T-cell (primary cell): Measurements from ENCODE around the gene ADAMTSL1. TPM values are rescaled to one million over a fixed set of nuclear protein-coding genes. Genes with fewer than 3 reads are reported as not detected.

ENCODE experiments used
- ATAC-seq, 4 experiments: fragments of 200-7000 bp in 3 of 4; fragments of 150-1000 bp in 1 of 4; cut with Tn5 transposase; replicated peaks in 1 of 4; 1 replicate in 3 of 4; 2 replicates in 1 of 4; pipeline ENCODE4 v1.10.0; 2021; ENCODE audit warnings: moderate library complexity in 3 of 4, mild to moderate bottlenecking in 2 of 4, moderate number of reproducible peaks in 1 of 4
- CTCF ChIA-PET, 2 donors: fragments of 300-600 bp; sonication (Branson Sonifier 250); formaldehyde crosslinking; loops; one replicate each; lab custom pipeline; 2022; ENCODE audit warnings: antibody characterized with exemption in 2 of 2; lab: Charles Lee
- POLR2A ChIA-PET, 2 donors: fragments of 300-600 bp; sonication (Branson Sonifier 250); formaldehyde crosslinking; loops; one replicate each; lab custom pipeline; 2022; ENCODE audit warnings: antibody characterized with exemption in 2 of 2; lab: Charles Lee
- DNase-seq, 35 experiments: peaks; one replicate each; pipeline versions ENCODE4 v3.0.0 to v3.0.0-alpha.2; 2013 to 2023
- H3K27ac ChIP-seq: one replicate; pipeline ENCODE4 v1.5.1; 2013; ENCODE audit warnings: low read length
- H3K27me3 ChIP-seq, 2 experiments: replicated peaks in 1 of 2; 1 replicate in 1 of 2; 2 replicates in 1 of 2; pipeline versions ENCODE4 v1.6.1 to v1.7.0; 2013; ENCODE audit warnings: low read length in 1 of 2, mixed read lengths in 1 of 2; ENCODE audit not compliant: control insufficient read depth in 2 of 2, insufficient read depth in 2 of 2; ENCODE audit errors: extremely low read depth in 1 of 2
- H3K36me3 ChIP-seq, 2 donors: 1 replicate in 1 of 2; 2 replicates in 1 of 2; pipeline versions ENCODE4 v1.6.1 to v1.7.0; 2013; ENCODE audit warnings: low read length in 1 of 2; ENCODE audit not compliant: control insufficient read depth in 2 of 2, insufficient read depth in 1 of 2; ENCODE audit errors: extremely low read depth in 1 of 2
- H3K4me1 ChIP-seq, 2 experiments: 1 replicate in 1 of 2; 2 replicates in 1 of 2; pipeline versions ENCODE4 v1.6.1 to v1.7.0; 2013; ENCODE audit warnings: low read length in 2 of 2, mixed read lengths in 1 of 2; ENCODE audit not compliant: insufficient read depth in 2 of 2, control insufficient read depth in 1 of 2; ENCODE audit errors: extremely low read depth in 1 of 2
- H3K4me3 ChIP-seq, 2 donors: 1 replicate in 1 of 2; 2 replicates in 1 of 2; pipeline versions ENCODE4 v1.5.1 to v1.7.0; 2013; ENCODE audit warnings: mild to moderate bottlenecking in 2 of 2, low read length in 1 of 2, moderate library complexity in 1 of 2; ENCODE audit not compliant: control insufficient read depth in 1 of 2; ENCODE audit errors: extremely low read depth in 1 of 2
- H3K9me3 ChIP-seq: 2 replicates; pipeline ENCODE4 v1.7.0; 2013
- H3K27ac Mint-ChIP-seq, 2 donors: one replicate each; pipeline ENCODE4 v1.8.0; 2020 to 2021; ENCODE audit warnings: mild to moderate bottlenecking in 2 of 2, mixed read lengths in 2 of 2
- H3K27me3 Mint-ChIP-seq, 2 donors: one replicate each; pipeline ENCODE4 v1.8.0; 2021 to 2022; ENCODE audit warnings: mixed read lengths in 2 of 2
- H3K36me3 Mint-ChIP-seq: one replicate; pipeline ENCODE4 v1.8.0; 2021; ENCODE audit warnings: mixed read lengths
- H3K4me1 Mint-ChIP-seq, 3 donors: one replicate each; pipeline ENCODE4 v1.8.0; 2020 to 2022; ENCODE audit warnings: mixed read lengths in 3 of 3, mild to moderate bottlenecking in 1 of 3
- H3K4me3 Mint-ChIP-seq, 3 donors: one replicate each; pipeline ENCODE4 v1.8.0; 2020 to 2022; ENCODE audit warnings: mild to moderate bottlenecking in 3 of 3, mixed read lengths in 3 of 3, moderate library complexity in 3 of 3
- H3K9me3 Mint-ChIP-seq, 3 donors: one replicate each; pipeline ENCODE4 v1.8.0; 2020 to 2022; ENCODE audit warnings: mixed read lengths in 3 of 3
- WGBS: methylation state at CpG from one replicate; pipeline ENCODE4 v1.1.5; 2013; ENCODE audit warnings: missing lambda C conversion rate; ENCODE audit not compliant: insufficient coverage; 5-methylcytosine and 5-hydroxymethylcytosine counted together
- total RNA-seq, 35 experiments: library from RNA in 6 of 35; stranded (reverse) in 6 of 35; fragments of 120-200 nt in 1 of 35; gene quantifications; one replicate each; pipeline versions ENCODE4 v1.2.1 to v1.2.4 and lab custom pipeline; 2013 to 2026

ADAMTSL1 gene
- total RNA-seq, 5 donors from 2014 or later (not counting 1 experiment from before 2014, with no cell fraction given): 0.10 TPM; not detected in 4

- Histone ChIP-seq H3K27ac (no peak overlapping the region), H3K4me3 (no peak overlapping the region), H3K9me3 (no peaks in the 10 kb centered on the region), H3K36me3 (no peaks in the 10 kb centered on the region), H3K4me1 (no peaks in the 10 kb centered on the region), H3K27me3 (no peaks in the 10 kb centered on the region)
- H3K4me1 Mint-ChIP-seq: no peaks in the 10 kb centered on the region
- DNase-seq: no peak
- ChIA-PET CTCF (no interaction called here), POLR2A (no interaction called here)
- no peak overlapping the region for H3K27ac Mint-ChIP-seq
- H3K4me3 Mint-ChIP-seq: no peak overlapping the region
- peaks cover 0 to 9% (median 3%) of the 10 kb centered on the region in 3 donors for H3K9me3 Mint-ChIP-seq
- ATAC-seq: no peak
- WGBS: 37% methylated on average over 4 of the region's 7 CpGs
- H3K36me3 Mint-ChIP-seq: no peaks in the 10 kb centered on the region
- H3K27me3 Mint-ChIP-seq: peaks cover 0 to 6% of the 10 kb centered on the region in 2 donors
Measured at GRCh38 chr9:18490641-18491370, 16.9 kb downstream of the ADAMTSL1 start.

GRCh38 chr9:18492612-18493011 is 18.7 kb downstream of the ADAMTSL1 start:
- H3K27me3 ChIP-seq: no peaks in the 10 kb centered on the region
- Mint-ChIP-seq H3K4me3 (no peak overlapping the region), H3K27ac (no peak overlapping the region), H3K4me1 (no peaks in the 10 kb centered on the region), H3K36me3 (no peaks in the 10 kb centered on the region), H3K27me3 (peaks cover 0 to 3% of the 10 kb centered on the region in 2 donors), H3K9me3 (peaks cover 0 to 5% (median 0%) of the 10 kb centered on the region in 3 donors)
- H3K4me3 ChIP-seq: no peak overlapping the region
- no peaks in the 10 kb centered on the region for H3K9me3 ChIP-seq
- ATAC-seq: no peak
- ChIA-PET CTCF (no interaction called here), POLR2A (no interaction called here)
- no peak for DNase-seq
- no peaks in the 10 kb centered on the region for H3K4me1 ChIP-seq
- no peak overlapping the region for H3K27ac ChIP-seq
- no peaks in the 10 kb centered on the region for H3K36me3 ChIP-seq

GRCh38 chr9:18493451-18493993 is 19.6 kb downstream of the ADAMTSL1 start:
- Mint-ChIP-seq H3K4me1 (no peaks in the 10 kb centered on the region), H3K9me3 (peaks cover 0 to 5% (median 0%) of the 10 kb centered on the region in 3 donors), H3K36me3 (no peaks in the 10 kb centered on the region), H3K4me3 (no peak overlapping the region), H3K27ac (no peak overlapping the region), H3K27me3 (peaks cover 0 to 3% of the 10 kb centered on the region in 2 donors)
- POLR2A ChIA-PET: no interaction called here
- Histone ChIP-seq H3K27me3 (no peaks in the 10 kb centered on the region), H3K36me3 (no peaks in the 10 kb centered on the region), H3K4me3 (no peak overlapping the region), H3K9me3 (no peaks in the 10 kb centered on the region), H3K27ac (no peak overlapping the region), H3K4me1 (no peaks in the 10 kb centered on the region)
- 90% methylated on average over 2 of the region's 3 CpGs for WGBS
- DNase-seq: no peak
- ATAC-seq: no peak
- CTCF ChIA-PET: no interaction called here

DNA sequence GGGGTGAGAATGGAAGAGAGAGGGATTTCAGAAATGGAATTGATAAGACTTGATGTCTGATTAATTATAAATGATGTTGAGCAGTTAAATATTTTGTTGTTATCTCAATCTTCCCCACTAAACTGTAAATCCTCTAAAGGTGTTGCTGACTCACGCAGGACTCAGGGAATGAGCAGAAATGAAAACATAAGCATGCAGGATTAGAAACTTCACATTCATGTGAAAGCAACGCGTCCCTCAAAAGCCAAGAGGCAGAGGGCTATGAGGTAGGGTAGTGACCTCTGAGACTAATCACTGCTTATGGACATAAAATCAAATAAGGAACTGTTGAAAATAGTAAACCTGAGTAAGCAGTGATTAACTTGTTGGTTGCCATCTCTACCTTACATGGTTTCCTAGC is 21.1 kb downstream of the ADAMTSL1 start:
- Histone ChIP-seq H3K27ac (no peak overlapping the region), H3K27me3 (no peaks in the 10 kb centered on the region), H3K9me3 (no peaks in the 10 kb centered on the region), H3K4me1 (no peaks in the 10 kb centered on the region), H3K36me3 (no peaks in the 10 kb centered on the region), H3K4me3 (no peak overlapping the region)
- no peak for DNase-seq
- WGBS: no CpG with 5 or more reads among the region's 3 CpGs
- peaks cover 0 to 5% (median 0%) of the 10 kb centered on the region in 3 donors for H3K9me3 Mint-ChIP-seq
- H3K27ac Mint-ChIP-seq: no peak overlapping the region
- H3K27me3 Mint-ChIP-seq: peaks cover 0 to 3% of the 10 kb centered on the region in 2 donors
- no peaks in the 10 kb centered on the region for H3K36me3 Mint-ChIP-seq
- no peaks in the 10 kb centered on the region for H3K4me1 Mint-ChIP-seq
- no peak for ATAC-seq
- ChIA-PET POLR2A (no interaction called here), CTCF (no interaction called here)
- H3K4me3 Mint-ChIP-seq: no peak overlapping the region

DNA sequence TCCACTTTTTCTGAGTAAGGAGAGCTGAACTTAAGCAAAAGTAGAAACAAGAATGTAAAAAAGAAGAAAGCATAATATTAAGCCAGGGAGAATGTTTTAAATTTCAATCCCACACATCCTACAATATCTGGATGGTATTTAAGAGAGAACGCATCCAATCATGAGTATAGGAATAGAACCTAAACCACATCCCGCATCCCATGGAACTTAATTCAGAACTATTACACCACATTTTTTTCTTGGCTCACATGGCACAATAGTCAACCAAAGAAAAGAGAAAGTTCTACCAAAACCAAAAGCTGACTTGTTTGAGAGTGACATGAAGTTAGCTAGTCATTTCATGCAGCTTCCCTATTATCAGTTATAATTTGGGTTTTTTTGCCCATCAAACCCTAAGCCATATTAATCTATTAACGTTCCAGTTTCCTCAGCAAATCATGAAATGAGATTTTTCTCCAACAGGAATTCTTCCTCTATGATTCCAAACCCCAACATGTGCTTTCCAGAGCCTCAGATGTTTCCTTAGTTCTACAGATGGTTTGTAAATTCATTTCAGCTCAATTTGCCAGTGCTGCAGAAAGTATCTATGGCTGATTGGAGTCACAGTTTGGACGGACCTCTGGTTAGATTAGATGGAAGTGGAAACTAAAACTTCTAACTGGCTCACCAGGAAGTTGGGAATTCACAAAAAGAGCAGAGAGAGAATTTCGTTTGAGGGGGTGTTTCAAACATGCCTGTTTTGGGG is 22.5 kb downstream of the ADAMTSL1 start:
- CTCF ChIA-PET: no interaction called here
- Mint-ChIP-seq H3K27ac (no peak overlapping the region), H3K36me3 (no peaks in the 10 kb centered on the region), H3K9me3 (peaks cover 0 to 5% (median 0%) of the 10 kb centered on the region in 3 donors), H3K27me3 (peaks cover 0 to 3% of the 10 kb centered on the region in 2 donors), H3K4me3 (no peak overlapping the region), H3K4me1 (no peaks in the 10 kb centered on the region)
- Histone ChIP-seq H3K27me3 (no peaks in the 10 kb centered on the region), H3K4me3 (no peak overlapping the region), H3K4me1 (no peaks in the 10 kb centered on the region), H3K27ac (no peak overlapping the region), H3K9me3 (no peaks in the 10 kb centered on the region), H3K36me3 (no peaks in the 10 kb centered on the region)
- DNase-seq: no peak
- POLR2A ChIA-PET: no interaction called here
- no peak for ATAC-seq
- WGBS: 50% methylated on average over 1 of the region's 5 CpGs

DNA sequence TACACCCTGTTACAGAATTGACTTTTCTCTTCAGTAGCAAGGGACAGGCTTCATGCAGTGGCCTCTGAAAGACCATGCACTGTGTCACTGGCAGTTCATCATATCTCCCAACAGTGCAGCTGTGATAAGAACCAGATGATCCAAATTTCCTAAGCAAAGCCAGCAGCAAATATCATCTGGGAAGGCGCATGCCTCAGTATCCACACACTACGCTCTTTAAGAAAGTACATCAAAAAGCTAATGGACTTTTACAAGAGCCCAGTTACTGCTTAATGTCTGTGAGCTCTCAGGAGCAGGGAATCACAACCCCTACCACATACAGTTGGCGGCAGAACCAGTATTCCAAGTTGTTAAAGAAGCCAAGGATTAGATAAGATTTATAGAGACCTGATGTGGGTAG is 25.1 kb downstream of the ADAMTSL1 start:
- H3K4me1 ChIP-seq: no peaks in the 10 kb centered on the region

More for the DNA sequence above, 25.1 kb downstream of the ADAMTSL1 start:
- Histone ChIP-seq H3K9me3 (no peaks in the 10 kb centered on the region), H3K27me3 (no peaks in the 10 kb centered on the region), H3K4me3 (no peak overlapping the region), H3K36me3 (no peaks in the 10 kb centered on the region), H3K27ac (no peak overlapping the region)
- no peaks in the 10 kb centered on the region for H3K27me3 Mint-ChIP-seq
- peaks cover 0 to 5% (median 0%) of the 10 kb centered on the region in 3 donors for H3K9me3 Mint-ChIP-seq
- WGBS: 86% methylated on average over 1 of the region's 3 CpGs
- no peak for ATAC-seq
- no peaks in the 10 kb centered on the region for H3K36me3 Mint-ChIP-seq
- H3K4me1 Mint-ChIP-seq: no peaks in the 10 kb centered on the region
- ChIA-PET CTCF (no interaction called here), POLR2A (no interaction called here)
- no peak overlapping the region for H3K27ac Mint-ChIP-seq
- DNase-seq: no peak
- H3K4me3 Mint-ChIP-seq: no peak overlapping the region
